Body of pancreas (tissue), 4 donors: ENCODE results near the gene MEAF6. TPM values are rescaled to one million over a fixed set of nuclear protein-coding genes. Genes with fewer than 3 reads are reported as not detected.
A peak's percentile ranks its signal among the peaks of the same experiment; 100 is the strongest.
"Not testable (repeated sequence)": the region's sequence is repeated elsewhere in the genome, so short reads cannot be mapped to it uniquely, and the experiment has no call there.

ENCODE experiments used
- ATAC-seq: fragments of 150-250 bp; one replicate; pipeline ENCODE4 v1.9.1; 2016
- DNase-seq, 4 donors: peaks; one replicate each; pipeline ENCODE4 v3.0.0-alpha.2; 2019
- H3K27ac ChIP-seq, 4 donors: fragments of 200-600 bp; sonication (generic); 1 replicate in 3 of 4; 2 replicates in 1 of 4; pipeline versions ENCODE4 v1.5.1 to v1.6.1; 2016 to 2019; ENCODE audit warnings: mild to moderate bottlenecking in 1 of 4, mixed read lengths in 1 of 4, moderate library complexity in 1 of 4
- H3K27me3 ChIP-seq, 2 donors: fragments of 200-600 bp; sonication (generic); one replicate each; pipeline ENCODE4 v1.6.0; 2016; ENCODE audit warnings: mild to moderate bottlenecking in 1 of 2
- H3K36me3 ChIP-seq, 2 donors: fragments of 200-600 bp; sonication (generic); replicated peaks in 1 of 2; 2 replicates each; pipeline ENCODE4 v1.5.1; 2016; ENCODE audit warnings: low read depth in 2 of 2; ENCODE audit not compliant: insufficient read depth in 1 of 2
- H3K4me1 ChIP-seq: fragments of 200-600 bp; sonication (generic); one replicate; pipeline ENCODE4 v1.6.0; 2016
- H3K4me3 ChIP-seq, 2 donors: fragments of 200-600 bp; sonication (generic); 1 replicate in 1 of 2; 2 replicates in 1 of 2; pipeline ENCODE4 v1.5.1; 2016 to 2019
- H3K9me3 ChIP-seq, 3 donors: fragments of 200-600 bp; sonication (generic); 1 replicate in 2 of 3; 2 replicates in 1 of 3; pipeline ENCODE4 v1.5.1; 2016
- POLR2A ChIP-seq, 3 donors: fragments of 450-650 bp; IDR thresholded peaks; one replicate each; pipeline ENCODE4 v1.6.1; 2016; ENCODE audit warnings: antibody characterized with exemption in 3 of 3, mild to moderate bottlenecking in 2 of 3
- WGBS, 2 donors: methylation state at CpG; one replicate each; pipeline ENCODE4 v1.1.5; 2017; 5-methylcytosine and 5-hydroxymethylcytosine counted together
- intact Hi-C: fragments of 100-400 bp; cut with DNase I; formaldehyde crosslinking; loops from one replicate; pipeline ENCODE4 v1.15.1; 2023
- total RNA-seq, 2 donors: library from RNA; depleted of rRNA; stranded (reverse); fragments of >200 nt; gene quantifications; one replicate each; pipeline ENCODE4 v1.1.0, GENCODE V29; 2016
- TF ChIP-seq, protein P1 (sequence below), 7 experiments: fragments of 450-650 bp in 4 of 7; fragments of 200-600 bp in 3 of 7; sonication (generic) in 3 of 7; IDR thresholded peaks; one replicate each; pipeline ENCODE4 v1.5.1; 2016 to 2019; ENCODE audit warnings: antibody characterized with exemption in 7 of 7

MEAF6 gene
- total RNA-seq, 2 donors from 2014 or later, result 36.3 to 43.5 TPM

DNA sequence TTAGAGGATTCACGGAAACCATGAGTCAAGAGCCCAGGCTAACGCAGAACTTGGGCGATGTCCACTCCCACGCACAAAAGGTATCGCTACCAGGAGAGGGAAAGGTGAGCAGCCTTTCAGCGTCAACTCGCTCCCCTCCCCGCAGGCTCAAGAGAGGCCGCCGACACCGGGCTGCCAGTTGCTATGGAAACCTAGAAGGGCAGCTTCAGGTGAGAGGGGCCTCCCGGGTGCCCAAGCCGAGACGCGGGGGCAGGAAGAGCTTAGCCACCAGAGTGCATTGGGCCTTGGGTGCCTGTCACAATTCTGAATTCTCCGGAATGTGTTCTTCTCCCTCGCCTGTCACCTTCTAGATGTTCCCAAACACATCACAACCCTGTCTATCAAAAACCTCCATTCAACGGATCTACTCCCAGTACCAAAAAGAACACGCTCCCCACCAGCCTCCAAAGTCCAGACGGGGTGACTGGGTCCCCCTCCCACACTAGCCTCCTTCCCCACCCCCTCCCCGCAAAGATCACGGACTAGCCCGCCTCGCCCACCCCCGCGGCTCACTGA is 694 bp downstream of the MEAF6 start:
- H3K27ac ChIP-seq, result peak overlapping the region; percentile 72 to 99 (median 95)
- ATAC-seq (peak; percentile 21), DNase-seq (peak; percentile 39 to 57 (median 51))
- peaks cover 21% of the 10 kb centered on the region for H3K4me1 ChIP-seq
- peaks cover 1 to 5% of the 10 kb centered on the region in 2 donors for H3K36me3 ChIP-seq
- peak overlapping the region; percentile 98 to 99 for H3K4me3 ChIP-seq
- H3K9me3 ChIP-seq, result no peaks in the 10 kb centered on the region
- intact Hi-C loops, result no loop called here
- WGBS, 2 donors, result 2 to 3% methylated on average over 14 to 26 of the region's 26 CpGs
- no peaks in the 10 kb centered on the region for H3K27me3 ChIP-seq
- TF ChIP-seq, protein P1, sequence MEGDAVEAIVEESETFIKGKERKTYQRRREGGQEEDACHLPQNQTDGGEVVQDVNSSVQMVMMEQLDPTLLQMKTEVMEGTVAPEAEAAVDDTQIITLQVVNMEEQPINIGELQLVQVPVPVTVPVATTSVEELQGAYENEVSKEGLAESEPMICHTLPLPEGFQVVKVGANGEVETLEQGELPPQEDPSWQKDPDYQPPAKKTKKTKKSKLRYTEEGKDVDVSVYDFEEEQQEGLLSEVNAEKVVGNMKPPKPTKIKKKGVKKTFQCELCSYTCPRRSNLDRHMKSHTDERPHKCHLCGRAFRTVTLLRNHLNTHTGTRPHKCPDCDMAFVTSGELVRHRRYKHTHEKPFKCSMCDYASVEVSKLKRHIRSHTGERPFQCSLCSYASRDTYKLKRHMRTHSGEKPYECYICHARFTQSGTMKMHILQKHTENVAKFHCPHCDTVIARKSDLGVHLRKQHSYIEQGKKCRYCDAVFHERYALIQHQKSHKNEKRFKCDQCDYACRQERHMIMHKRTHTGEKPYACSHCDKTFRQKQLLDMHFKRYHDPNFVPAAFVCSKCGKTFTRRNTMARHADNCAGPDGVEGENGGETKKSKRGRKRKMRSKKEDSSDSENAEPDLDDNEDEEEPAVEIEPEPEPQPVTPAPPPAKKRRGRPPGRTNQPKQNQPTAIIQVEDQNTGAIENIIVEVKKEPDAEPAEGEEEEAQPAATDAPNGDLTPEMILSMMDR (IDR thresholded peaks at IDR 0.05), result no peak
- no peak for TF ChIP-seq POLR2A (IDR thresholded peaks at IDR 0.05)

DNA sequence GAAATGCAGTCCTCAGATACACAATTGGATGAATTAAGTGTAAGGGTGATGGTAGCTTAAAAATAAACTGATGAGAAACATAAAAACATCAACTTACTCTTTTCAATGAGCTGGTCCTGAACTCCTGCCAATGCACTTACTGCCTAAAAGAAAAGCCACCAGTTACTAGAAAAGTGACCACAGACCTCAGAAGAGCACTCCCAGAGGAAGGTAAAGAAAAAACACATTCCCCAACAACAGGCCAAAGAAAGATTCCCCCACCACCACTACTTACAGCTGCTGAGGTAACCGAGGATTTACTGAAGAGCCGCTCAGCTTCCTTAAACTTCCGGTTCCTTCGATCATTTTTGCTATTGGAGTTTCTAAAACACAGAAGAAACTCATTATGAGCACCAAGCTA is 5.4 kb downstream of the MEAF6 start:
- Histone ChIP-seq H3K9me3 (no peaks in the 10 kb centered on the region), H3K27ac (no peak overlapping the region), H3K4me3 (no peak overlapping the region), H3K27me3 (no peaks in the 10 kb centered on the region), H3K36me3 (peaks cover 4 to 8% of the 10 kb centered on the region in 2 donors), H3K4me1 (peaks cover 12% of the 10 kb centered on the region)
- ATAC-seq, result no peak
- 82 to 93% methylated on average over 4 of the region's 4 CpGs for WGBS, 2 donors
- intact Hi-C loops, result no loop called here
- no peak for DNase-seq
- TF ChIP-seq POLR2A (IDR thresholded peaks at IDR 0.05), result no peak
- TF ChIP-seq, protein P1 (IDR thresholded peaks at IDR 0.05), result no peak

DNA sequence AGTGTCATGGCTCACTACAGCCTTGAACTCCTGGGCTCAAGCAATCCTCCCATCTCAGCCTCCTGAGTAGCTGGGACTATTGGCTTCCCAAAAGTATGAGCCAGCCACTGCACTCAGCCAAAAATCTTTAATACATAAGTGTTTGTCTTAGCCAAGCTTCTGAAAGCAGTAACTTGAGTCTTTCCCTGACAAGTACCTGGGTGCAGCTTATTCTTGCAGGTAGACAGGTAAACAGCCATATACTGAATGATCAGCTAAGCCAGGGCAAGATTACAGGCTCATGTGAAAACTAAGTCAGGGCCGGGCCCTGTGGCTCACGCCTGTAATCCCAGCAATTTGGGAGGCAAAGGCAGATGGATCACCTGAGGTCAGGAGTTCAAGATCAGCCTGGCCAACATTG is 7.8 kb downstream of the MEAF6 start:
- Histone ChIP-seq H3K27me3 (no peaks in the 10 kb centered on the region), H3K9me3 (no peaks in the 10 kb centered on the region), H3K27ac (no peak overlapping the region), H3K4me3 (no peak overlapping the region), H3K36me3 (peaks cover 4 to 8% of the 10 kb centered on the region in 2 donors), H3K4me1 (no peaks in the 10 kb centered on the region)
- no peak for TF ChIP-seq POLR2A (IDR thresholded peaks at IDR 0.05)
- TF ChIP-seq, protein P1 (IDR thresholded peaks at IDR 0.05), result no peak
- ATAC-seq (no peak), DNase-seq (no peak)
- WGBS, 2 donors, result 81 to 96% methylated on average over 2 of the region's 2 CpGs
- intact Hi-C loops, result no loop called here

DNA sequence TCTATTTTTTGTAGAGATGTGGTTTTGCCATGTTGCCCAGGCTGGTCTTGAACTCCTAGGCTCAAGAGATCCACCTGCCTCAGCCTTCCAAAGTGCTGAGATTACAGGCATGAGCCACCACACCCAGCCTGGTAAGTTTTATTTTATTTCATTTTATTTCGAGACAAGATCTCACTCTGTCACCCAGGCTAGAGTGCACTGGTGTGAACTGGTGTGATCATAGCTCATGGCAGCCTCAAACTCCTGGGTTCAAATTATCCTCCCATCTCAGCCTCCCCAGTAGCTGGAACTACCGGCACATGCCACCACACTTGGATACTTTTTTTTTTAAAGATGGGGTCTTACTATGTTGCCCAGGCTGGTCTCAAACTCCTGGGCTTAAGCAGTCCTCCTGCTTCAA is 11.8 kb downstream of the MEAF6 start:
- WGBS, 2 donors, result 92 to 96% methylated on average over 2 of the region's 2 CpGs
- intact Hi-C loops, DNase-seq, ATAC-seq, H3K36me3 ChIP-seq, H3K27me3 ChIP-seq, H3K4me3 ChIP-seq, H3K9me3 ChIP-seq, H3K27ac ChIP-seq: not testable (repeated sequence)
- H3K4me1 ChIP-seq, result peaks cover 21% of the 10 kb centered on the region

DNA sequence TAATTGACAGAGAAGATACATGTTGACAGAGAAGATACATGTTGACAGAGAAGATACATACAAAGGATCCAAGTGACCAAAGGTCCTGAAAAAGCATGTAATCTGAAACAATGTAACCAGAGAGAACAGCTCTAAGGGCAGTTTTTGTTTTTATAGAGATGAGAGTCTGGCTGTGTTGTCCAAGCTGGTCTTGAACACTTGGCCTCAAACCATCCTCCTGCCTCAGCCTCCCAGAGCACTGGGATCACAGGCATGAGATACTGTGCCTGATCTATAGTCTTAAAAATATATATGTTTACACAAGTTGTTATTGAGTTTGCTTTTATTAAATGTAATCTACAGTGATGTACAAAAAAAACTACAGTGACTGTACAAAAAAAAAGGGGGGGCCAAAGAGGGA is 12.5 kb downstream of the MEAF6 start:
- Histone ChIP-seq H3K9me3 (no peaks in the 10 kb centered on the region), H3K27me3 (no peaks in the 10 kb centered on the region), H3K27ac (no peak overlapping the region), H3K4me1 (peaks cover 24% of the 10 kb centered on the region), H3K4me3 (no peak overlapping the region), H3K36me3 (peaks cover 0 to 7% of the 10 kb centered on the region in 2 donors)
- DNase-seq, result no peak
- ATAC-seq, result no peak
- intact Hi-C loops, result no loop called here
- TF ChIP-seq, protein P1 (IDR thresholded peaks at IDR 0.05), result no peak
- no peak for TF ChIP-seq POLR2A (IDR thresholded peaks at IDR 0.05)
